Measurements from ENCODE around the gene PGM2.

PGM2 gene

GRCh38 chr4:37904824-37905223 lies 78.3 kb downstream of the PGM2 start:
- no peak for DNase-seq

GRCh38 chr4:37905533-37906169 lies 79.2 kb downstream of the PGM2 start:
- no peak for DNase-seq

- DNase-seq, result no peak
These were observed 82.2 kb downstream of the PGM2 start for GRCh38 chr4:37908488-37909331.

- no peak for DNase-seq
These were observed 83.0 kb downstream of the PGM2 start for GRCh38 chr4:37909332-37910090.

- no peak for DNase-seq
These were observed 83.6 kb downstream of the PGM2 start for GRCh38 chr4:37910091-37910486.
